HepG2 (cell line): ENCODE data around the gene SPNS1. TPM values are rescaled to one million over a fixed set of nuclear protein-coding genes. Genes with fewer than 3 reads are reported as not detected.
A peak's percentile ranks its signal among the peaks of the same experiment; 100 is the strongest.

Source experiments
- ATAD3A ChIP-seq: sonication (generic); formaldehyde crosslinking; IDR thresholded peaks from 2 replicates; pipeline ENCODE4 v1.4.0; 2020; ENCODE audit warnings: missing genetic modification reagents
- CEBPB ChIP-seq: IDR thresholded peaks from 2 replicates; pipeline ENCODE4 v1.6.1; 2011; ENCODE audit warnings: low read depth, low read length, improper control_type of control experiment, borderline replicate concordance
- CREB1 ChIP-seq, 2 experiments: fragments of 450-650 bp in 1 of 2; IDR thresholded peaks; 2 replicates each; pipeline ENCODE4 v1.6.1; 2016 to 2017; ENCODE audit warnings: control low read depth in 1 of 2, mild to moderate bottlenecking in 1 of 2, missing compliant biosample characterization in 1 of 2, missing genetic modification characterization in 1 of 2
- EED ChIP-seq: sonication (generic); formaldehyde crosslinking; IDR thresholded peaks from 2 replicates; pipeline ENCODE4 v1.5.0; 2020; ENCODE audit warnings: mild to moderate bottlenecking, missing genetic modification reagents
- FOSL2 ChIP-seq: sonication (generic); formaldehyde crosslinking; IDR thresholded peaks from 2 replicates; pipeline ENCODE4 v1.4.0; 2020; ENCODE audit warnings: missing genetic modification reagents
- GLI4 ChIP-seq: sonication (generic); formaldehyde crosslinking; IDR thresholded peaks from 2 replicates; pipeline ENCODE4 v1.5.1; 2020; ENCODE audit warnings: missing genetic modification reagents, mild to moderate bottlenecking, moderate library complexity, borderline replicate concordance
- HHEX ChIP-seq: IDR thresholded peaks from 2 replicates; pipeline ENCODE4 v1.6.1; 2016; ENCODE audit warnings: control low read depth
- HNRNPUL1 ChIP-seq: fragments of 200-400 bp; formaldehyde crosslinking; IDR thresholded peaks from 2 replicates; pipeline ENCODE4 v1.6.1; 2017; ENCODE audit warnings: low read depth, mild to moderate bottlenecking, low read length, moderate library complexity
- IKZF4 ChIP-seq: sonication (generic); formaldehyde crosslinking; IDR thresholded peaks from 2 replicates; pipeline ENCODE4 v1.5.1; 2020; ENCODE audit warnings: borderline replicate concordance, mild to moderate bottlenecking, low read depth, missing genetic modification reagents; ENCODE audit errors: not compliant biosample characterization
- MAFF ChIP-seq: IDR thresholded peaks from 2 replicates; pipeline ENCODE4 v1.6.1; 2011; ENCODE audit warnings: low read depth, low read length, improper control_type of control experiment
- PTBP1 ChIP-seq: fragments of 200-400 bp; formaldehyde crosslinking; IDR thresholded peaks from 2 replicates; pipeline ENCODE4 v1.6.1; 2018; ENCODE audit warnings: low read length, low read depth; ENCODE audit not compliant: poor library complexity, severe bottlenecking
- REL ChIP-seq: sonication (generic); formaldehyde crosslinking; conservative IDR thresholded peaks from 2 replicates; pipeline ENCODE4 v1.8.0; 2022; ENCODE audit warnings: mild to moderate bottlenecking, missing genetic modification reagents, moderate library complexity
- SP1 ChIP-seq, 2 experiments: fragments of 450-650 bp in 1 of 2; sonication (generic) in 1 of 2; formaldehyde crosslinking in 1 of 2; IDR thresholded peaks; 2 replicates each; pipeline versions ENCODE4 v1.4.0 to v1.6.1; 2016 to 2020; ENCODE audit warnings: missing genetic modification reagents in 1 of 2
- ZFP62 ChIP-seq: sonication (generic); formaldehyde crosslinking; IDR thresholded peaks from 2 replicates; pipeline ENCODE4 v1.4.0; 2020; ENCODE audit warnings: missing genetic modification reagents
- ZNF451 ChIP-seq: sonication (generic); formaldehyde crosslinking; IDR thresholded peaks from 2 replicates; pipeline ENCODE4 v1.5.0; 2020; ENCODE audit warnings: mild to moderate bottlenecking, missing genetic modification reagents
- ZNF598 ChIP-seq: sonication (generic); formaldehyde crosslinking; IDR thresholded peaks from 2 replicates; pipeline ENCODE4 v1.5.1; 2020; ENCODE audit warnings: mild to moderate bottlenecking, missing genetic modification reagents, borderline replicate concordance
- ZNF720 ChIP-seq: sonication (generic); formaldehyde crosslinking; IDR thresholded peaks from 2 replicates; pipeline ENCODE4 v1.4.0; 2020; ENCODE audit warnings: missing genetic modification reagents
- ZNF724P ChIP-seq: sonication (generic); formaldehyde crosslinking; IDR thresholded peaks from 2 replicates; pipeline ENCODE4 v1.8.0; 2022; ENCODE audit warnings: missing genetic modification reagents, borderline replicate concordance
- polyA plus RNA-seq, 8 experiments: library from polyadenylated mRNA; depleted of rRNA in 3 of 8; stranded (reverse) in 7 of 8; unstranded in 1 of 8; fragments of >200 nt; fragmentation: Illumina TruSeq in 4 of 8; extraction: Trizol in 4 of 8; gene quantifications; 2 replicates each; pipeline versions ENCODE4 v1.2.1 to v1.2.3, GENCODE V29; 2011 to 2016; ENCODE audit warnings: low read depth in 4 of 8, missing spikeins in 1 of 8, mixed read lengths in 1 of 8; ENCODE audit not compliant: insufficient read depth in 1 of 8
- total RNA-seq, 5 experiments: library from RNA; depleted of rRNA; stranded (reverse); fragments of >200 nt; fragmentation: Illumina TruSeq; extraction: Trizol; gene quantifications; 2 replicates each; pipeline ENCODE4 v1.2.3, GENCODE V29; 2016; ENCODE audit warnings: low read depth in 1 of 5
- TF ChIP-seq, protein P1 (sequence below): sonication (generic); formaldehyde crosslinking; IDR thresholded peaks from 2 replicates; pipeline ENCODE4 v1.5.0; 2020; ENCODE audit warnings: missing genetic modification reagents
- TF ChIP-seq, protein P2 (sequence below): sonication (generic); formaldehyde crosslinking; IDR thresholded peaks from 2 replicates; pipeline ENCODE4 v1.4.0; 2020; ENCODE audit warnings: missing genetic modification reagents
- TF ChIP-seq, protein P3 (sequence below): sonication (generic); formaldehyde crosslinking; IDR thresholded peaks from 2 replicates; pipeline ENCODE4 v1.8.0; 2022; ENCODE audit warnings: mild to moderate bottlenecking, missing genetic modification reagents, borderline replicate concordance
- TF ChIP-seq, protein P4 (sequence below): sonication (generic); formaldehyde crosslinking; IDR thresholded peaks from 2 replicates; pipeline ENCODE4 v1.5.1; 2020; ENCODE audit warnings: missing genetic modification reagents, mild to moderate bottlenecking, borderline replicate concordance

The SPNS1 gene
- total and polyA plus RNA-seq, 2 of the 13 experiments (the other 11 are each of a cell fraction or from before 2014, with no cell fraction given) = 25.6 to 38.8 TPM

DNA sequence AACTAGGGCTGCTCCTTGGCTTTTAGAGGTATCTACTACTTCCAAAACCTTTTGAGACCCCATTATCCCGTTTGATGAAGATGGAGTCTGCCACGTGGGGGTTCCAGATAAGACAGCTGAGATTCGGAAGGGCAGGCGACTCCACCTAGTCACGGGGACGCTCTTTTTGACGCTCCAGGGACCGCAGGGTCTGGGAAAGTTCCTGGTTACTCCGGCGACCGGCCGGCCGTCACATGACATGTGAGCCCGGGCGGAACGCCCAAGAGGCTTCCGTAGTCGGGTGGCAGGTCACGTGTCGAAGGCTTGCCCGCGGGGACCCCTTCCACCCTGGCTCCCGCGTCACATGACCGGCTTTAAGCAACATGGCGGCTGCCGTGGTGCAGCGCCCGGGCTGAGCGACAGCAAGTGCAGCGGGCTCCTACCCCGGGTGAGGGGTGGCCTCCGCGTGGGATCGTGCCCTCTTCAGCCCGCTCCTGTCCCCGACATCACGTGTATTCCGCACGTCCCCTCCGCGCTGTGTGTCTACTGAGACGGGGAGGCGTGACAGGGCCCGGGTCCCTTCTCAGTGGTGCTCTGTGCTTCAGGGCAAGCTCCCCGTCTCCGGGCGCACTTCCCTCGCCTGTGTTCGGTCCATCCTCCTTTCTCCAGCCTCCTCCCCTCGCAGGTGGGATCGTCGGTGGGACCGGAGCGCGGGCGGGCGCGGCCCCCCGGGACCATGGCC is at the start of gene SPNS1 (continued):
- TF ChIP-seq, protein P1, sequence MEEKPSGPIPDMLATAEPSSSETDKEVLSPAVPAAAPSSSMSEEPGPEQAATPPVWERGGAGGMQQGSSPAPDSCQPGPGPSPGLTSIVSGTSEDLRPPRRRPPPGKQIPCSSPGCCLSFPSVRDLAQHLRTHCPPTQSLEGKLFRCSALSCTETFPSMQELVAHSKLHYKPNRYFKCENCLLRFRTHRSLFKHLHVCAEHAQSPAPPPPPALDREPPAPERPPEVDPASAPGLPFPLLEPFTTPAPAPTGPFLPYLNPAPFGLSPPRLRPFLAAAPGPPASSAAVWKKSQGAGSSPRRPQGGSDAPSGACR (CRISPR knock-in tag) = peak; percentile 79; the same call in 1 of the 2 replicates
- 0 out of 2 replicates have a peak, but pooled peaks have one; percentile 19 for TF ChIP-seq ATAD3A (CRISPR knock-in tag)
- no peak for TF ChIP-seq SP1 (IDR thresholded peaks at IDR 0.05)
- TF ChIP-seq SP1 (CRISPR knock-in tag; IDR thresholded peaks at IDR 0.05) = peak; percentile 69
- TF ChIP-seq GLI4 (CRISPR knock-in tag) = peak; percentile 76; the same call in 1 of the 2 replicates
- peak; percentile 95 for TF ChIP-seq ZNF598 (CRISPR knock-in tag)
- TF ChIP-seq, protein P2, sequence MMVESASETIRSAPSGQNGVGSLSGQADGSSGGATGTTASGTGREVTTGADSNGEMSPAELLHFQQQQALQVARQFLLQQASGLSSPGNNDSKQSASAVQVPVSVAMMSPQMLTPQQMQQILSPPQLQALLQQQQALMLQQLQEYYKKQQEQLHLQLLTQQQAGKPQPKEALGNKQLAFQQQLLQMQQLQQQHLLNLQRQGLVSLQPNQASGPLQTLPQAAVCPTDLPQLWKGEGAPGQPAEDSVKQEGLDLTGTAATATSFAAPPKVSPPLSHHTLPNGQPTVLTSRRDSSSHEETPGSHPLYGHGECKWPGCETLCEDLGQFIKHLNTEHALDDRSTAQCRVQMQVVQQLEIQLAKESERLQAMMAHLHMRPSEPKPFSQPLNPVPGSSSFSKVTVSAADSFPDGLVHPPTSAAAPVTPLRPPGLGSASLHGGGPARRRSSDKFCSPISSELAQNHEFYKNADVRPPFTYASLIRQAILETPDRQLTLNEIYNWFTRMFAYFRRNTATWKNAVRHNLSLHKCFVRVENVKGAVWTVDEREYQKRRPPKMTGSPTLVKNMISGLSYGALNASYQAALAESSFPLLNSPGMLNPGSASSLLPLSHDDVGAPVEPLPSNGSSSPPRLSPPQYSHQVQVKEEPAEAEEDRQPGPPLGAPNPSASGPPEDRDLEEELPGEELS (CRISPR knock-in tag) = peak; percentile 78
- 0 out of 2 replicates have a peak, but pooled peaks have one; percentile 30 for TF ChIP-seq REL
- TF ChIP-seq, protein P3, sequence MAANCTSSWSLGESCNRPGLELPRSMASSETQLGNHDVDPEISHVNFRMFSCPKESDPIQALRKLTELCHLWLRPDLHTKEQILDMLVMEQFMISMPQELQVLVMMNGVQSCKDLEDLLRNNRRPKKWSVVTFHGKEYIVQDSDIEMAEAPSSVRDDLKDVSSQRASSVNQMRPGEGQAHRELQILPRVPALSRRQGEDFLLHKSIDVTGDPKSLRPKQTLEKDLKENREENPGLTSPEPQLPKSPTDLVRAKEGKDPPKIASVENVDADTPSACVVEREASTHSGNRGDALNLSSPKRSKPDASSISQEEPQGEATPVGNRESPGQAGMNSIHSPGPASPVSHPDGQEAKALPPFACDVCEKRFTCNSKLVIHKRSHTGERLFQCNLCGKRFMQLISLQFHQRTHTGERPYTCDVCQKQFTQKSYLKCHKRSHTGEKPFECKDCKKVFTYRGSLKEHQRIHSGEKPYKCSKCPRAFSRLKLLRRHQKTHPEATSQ = no peak
- TF ChIP-seq PTBP1 = no peak
- TF ChIP-seq IKZF4 (CRISPR knock-in tag) = no peak
- no peak for TF ChIP-seq CEBPB
- no peak for TF ChIP-seq ZNF720 (CRISPR knock-in tag)
- TF ChIP-seq, protein P4, sequence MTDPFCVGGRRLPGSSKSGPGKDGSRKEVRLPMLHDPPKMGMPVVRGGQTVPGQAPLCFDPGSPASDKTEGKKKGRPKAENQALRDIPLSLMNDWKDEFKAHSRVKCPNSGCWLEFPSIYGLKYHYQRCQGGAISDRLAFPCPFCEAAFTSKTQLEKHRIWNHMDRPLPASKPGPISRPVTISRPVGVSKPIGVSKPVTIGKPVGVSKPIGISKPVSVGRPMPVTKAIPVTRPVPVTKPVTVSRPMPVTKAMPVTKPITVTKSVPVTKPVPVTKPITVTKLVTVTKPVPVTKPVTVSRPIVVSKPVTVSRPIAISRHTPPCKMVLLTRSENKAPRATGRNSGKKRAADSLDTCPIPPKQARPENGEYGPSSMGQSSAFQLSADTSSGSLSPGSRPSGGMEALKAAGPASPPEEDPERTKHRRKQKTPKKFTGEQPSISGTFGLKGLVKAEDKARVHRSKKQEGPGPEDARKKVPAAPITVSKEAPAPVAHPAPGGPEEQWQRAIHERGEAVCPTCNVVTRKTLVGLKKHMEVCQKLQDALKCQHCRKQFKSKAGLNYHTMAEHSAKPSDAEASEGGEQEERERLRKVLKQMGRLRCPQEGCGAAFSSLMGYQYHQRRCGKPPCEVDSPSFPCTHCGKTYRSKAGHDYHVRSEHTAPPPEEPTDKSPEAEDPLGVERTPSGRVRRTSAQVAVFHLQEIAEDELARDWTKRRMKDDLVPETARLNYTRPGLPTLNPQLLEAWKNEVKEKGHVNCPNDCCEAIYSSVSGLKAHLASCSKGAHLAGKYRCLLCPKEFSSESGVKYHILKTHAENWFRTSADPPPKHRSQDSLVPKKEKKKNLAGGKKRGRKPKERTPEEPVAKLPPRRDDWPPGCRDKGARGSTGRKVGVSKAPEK (CRISPR knock-in tag) = no peak
- TF ChIP-seq FOSL2 (CRISPR knock-in tag) = peak; percentile 69
- TF ChIP-seq HHEX (CRISPR knock-in tag) = no peak
- peak; percentile 88 for TF ChIP-seq CREB1 (IDR thresholded peaks at IDR 0.05)
- TF ChIP-seq CREB1 (CRISPR knock-in tag; IDR thresholded peaks at IDR 0.05) = no peak
- TF ChIP-seq ZNF451 (CRISPR knock-in tag) = peak; percentile 98
- TF ChIP-seq ZFP62 (CRISPR knock-in tag) = no peak
- TF ChIP-seq MAFF = no peak
- TF ChIP-seq HNRNPUL1 = no peak
- peak; percentile 80; the same call in 1 of the 2 replicates for TF ChIP-seq EED (CRISPR knock-in tag)
- TF ChIP-seq ZNF724P (CRISPR knock-in tag) = peak; percentile 45; the same call in 1 of the 2 replicates
